SU-DHL-6 (cell line): ENCODE data around the gene ODF2.

Experiments used
- H2AFZ ChIP-seq: fragments of 200-600 bp; sonication (generic); 2 replicates; pipeline ENCODE4 v1.6.1; 2014; ENCODE audit warnings: low read depth, mild to moderate bottlenecking, moderate library complexity, mixed read lengths, antibody characterized with exemption, low read length; ENCODE audit not compliant: severe bottlenecking
- H3F3A ChIP-seq: fragments of 200-600 bp; shearing (Covaris generic); 2 replicates; pipeline ENCODE4 v1.6.0; 2016; ENCODE audit warnings: antibody characterized with exemption, mild to moderate bottlenecking; ENCODE audit not compliant: insufficient read depth
- H3K27ac ChIP-seq: fragments of 200-600 bp; sonication (generic); 2 replicates; pipeline ENCODE4 v1.5.1; 2016; ENCODE audit warnings: low read depth, mild to moderate bottlenecking, low read length, moderate library complexity, mixed read lengths
- H3K27me3 ChIP-seq: fragments of 200-600 bp; sonication (generic), shearing (Covaris generic); 2 replicates; pipeline ENCODE4 v1.6.0; 2014; ENCODE audit warnings: mild to moderate bottlenecking, low read length
- H3K36me3 ChIP-seq: fragments of 200-600 bp; sonication (generic); 2 replicates; pipeline ENCODE4 v1.6.1; 2014; ENCODE audit warnings: mild to moderate bottlenecking, low read length, mixed read lengths
- H3K4me2 ChIP-seq: fragments of 300-600, 200-600 bp; shearing (Covaris generic), sonication (generic); 2 replicates; pipeline ENCODE4 v1.6.0; 2014; ENCODE audit warnings: low read length, low read depth, mild to moderate bottlenecking; ENCODE audit not compliant: poor library complexity, severe bottlenecking
- H3K4me3 ChIP-seq: fragments of 200-600 bp; sonication (generic); 2 replicates; pipeline ENCODE4 v1.5.1; 2014; ENCODE audit warnings: antibody characterized with exemption, low read length, mild to moderate bottlenecking, mixed read lengths; ENCODE audit not compliant: insufficient read depth, poor library complexity, severe bottlenecking
- H3K79me2 ChIP-seq: fragments of 200-600 bp; sonication (generic); 2 replicates; pipeline ENCODE4 v1.6.1; 2014; ENCODE audit warnings: mild to moderate bottlenecking, low read length, moderate library complexity; ENCODE audit not compliant: insufficient read depth
- H3K9ac ChIP-seq: fragments of 200-600 bp; sonication (generic); 2 replicates; pipeline ENCODE4 v1.7.0; 2014; ENCODE audit warnings: mild to moderate bottlenecking, low read length
- H3K9me2 ChIP-seq: fragments of 200-600 bp; sonication (generic); replicated peaks from 2 replicates; pipeline ENCODE4 v1.6.1; 2014; ENCODE audit warnings: low read length; ENCODE audit not compliant: insufficient read depth
- H3K9me3 ChIP-seq: fragments of 200-600 bp; sonication (generic); 2 replicates; pipeline ENCODE4 v1.6.1; 2014; ENCODE audit warnings: low read length, mixed read lengths; ENCODE audit not compliant: insufficient read depth
- H4K20me1 ChIP-seq: fragments of 200-600 bp; sonication (generic); 2 replicates; pipeline ENCODE4 v1.6.1; 2014; ENCODE audit warnings: low read depth, mild to moderate bottlenecking, antibody characterized with exemption, low read length, moderate library complexity, mixed read lengths
- CTCF ChIP-seq: fragments of 200-600 bp; sonication (generic); IDR thresholded peaks from one replicate; pipeline ENCODE4 v1.5.1; 2017; ENCODE audit warnings: antibody characterized with exemption, mild to moderate bottlenecking, low read length, moderate library complexity; ENCODE audit not compliant: insufficient read depth, poor library complexity, severe bottlenecking
- EZH2phosphoT487 ChIP-seq: fragments of 200-600 bp; sonication (generic), shearing (Covaris generic); conservative IDR thresholded peaks from 2 replicates; pipeline ENCODE4 v1.6.1; 2018; ENCODE audit warnings: mild to moderate bottlenecking, antibody characterized with exemption, low read length, moderate library complexity, mixed read lengths

ODF2 gene

DNA sequence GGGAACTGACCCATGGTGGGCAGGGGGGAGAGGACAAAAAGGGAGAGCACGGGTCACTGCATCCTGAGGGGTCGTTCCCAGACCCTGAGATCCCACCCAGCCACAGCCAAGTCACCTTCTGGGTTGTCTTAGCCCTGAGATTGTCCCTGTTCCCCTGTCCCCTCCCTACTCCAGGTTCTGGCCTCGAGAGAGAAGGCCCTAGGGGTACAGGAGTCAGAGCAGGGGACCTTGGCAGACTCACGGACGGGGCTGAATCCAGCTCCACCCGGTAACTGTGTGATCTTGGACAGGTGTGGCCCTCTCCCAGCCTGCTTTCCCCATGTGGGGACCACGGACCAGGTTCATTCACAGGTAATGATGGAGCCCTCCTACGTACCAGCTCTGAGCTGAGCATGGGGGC, 46.4 kb upstream of the ODF2 start:
- no peaks in the 10 kb centered on the region for H3K9me3 ChIP-seq
- H3K27me3 ChIP-seq = no peaks in the 10 kb centered on the region
- no peaks in the 10 kb centered on the region for H3K36me3 ChIP-seq
- no peak overlapping the region for H3K4me3 ChIP-seq
- H3K79me2 ChIP-seq = no peaks in the 10 kb centered on the region
- no peaks in the 10 kb centered on the region for H3K9me2 ChIP-seq
- no peaks in the 10 kb centered on the region for H4K20me1 ChIP-seq
- H3K9ac ChIP-seq = no peak overlapping the region
- H3K27ac ChIP-seq = no peak overlapping the region
- no peak overlapping the region for H2AFZ ChIP-seq
- no peak overlapping the region for H3K4me2 ChIP-seq
- TF ChIP-seq EZH2phosphoT487 (no peak), CTCF (no peak)
- no peaks in the 10 kb centered on the region for H3F3A ChIP-seq

DNA sequence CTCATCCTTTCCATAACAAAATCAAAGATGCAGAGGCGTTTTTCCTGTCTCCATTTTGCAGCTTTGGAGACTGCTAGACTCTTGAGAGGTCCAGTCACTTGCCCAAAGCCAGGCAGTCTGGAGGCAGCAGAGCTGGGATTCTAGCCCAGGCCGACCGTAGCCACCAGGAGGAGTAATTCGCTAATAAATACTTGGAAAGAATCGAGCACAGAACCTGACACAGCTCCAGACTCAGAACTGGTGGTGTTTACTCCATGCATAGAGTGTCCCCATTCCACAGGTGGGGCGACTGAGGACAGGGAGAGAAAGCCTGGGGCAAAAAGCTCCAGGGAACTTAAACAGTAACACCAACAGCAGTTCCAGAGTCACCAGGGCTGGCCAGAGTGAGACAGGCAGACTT, 45.8 kb upstream of the ODF2 start:
- Histone ChIP-seq H3K36me3 (no peaks in the 10 kb centered on the region), H3K9ac (no peak overlapping the region), H3K27me3 (no peaks in the 10 kb centered on the region), H2AFZ (no peak overlapping the region), H4K20me1 (no peaks in the 10 kb centered on the region), H3K79me2 (no peaks in the 10 kb centered on the region), H3K9me3 (no peaks in the 10 kb centered on the region), H3K4me2 (no peak overlapping the region), H3K27ac (no peak overlapping the region), H3K4me3 (no peak overlapping the region), H3F3A (no peaks in the 10 kb centered on the region), H3K9me2 (no peaks in the 10 kb centered on the region)
- TF ChIP-seq CTCF (no peak), EZH2phosphoT487 (no peak)

DNA sequence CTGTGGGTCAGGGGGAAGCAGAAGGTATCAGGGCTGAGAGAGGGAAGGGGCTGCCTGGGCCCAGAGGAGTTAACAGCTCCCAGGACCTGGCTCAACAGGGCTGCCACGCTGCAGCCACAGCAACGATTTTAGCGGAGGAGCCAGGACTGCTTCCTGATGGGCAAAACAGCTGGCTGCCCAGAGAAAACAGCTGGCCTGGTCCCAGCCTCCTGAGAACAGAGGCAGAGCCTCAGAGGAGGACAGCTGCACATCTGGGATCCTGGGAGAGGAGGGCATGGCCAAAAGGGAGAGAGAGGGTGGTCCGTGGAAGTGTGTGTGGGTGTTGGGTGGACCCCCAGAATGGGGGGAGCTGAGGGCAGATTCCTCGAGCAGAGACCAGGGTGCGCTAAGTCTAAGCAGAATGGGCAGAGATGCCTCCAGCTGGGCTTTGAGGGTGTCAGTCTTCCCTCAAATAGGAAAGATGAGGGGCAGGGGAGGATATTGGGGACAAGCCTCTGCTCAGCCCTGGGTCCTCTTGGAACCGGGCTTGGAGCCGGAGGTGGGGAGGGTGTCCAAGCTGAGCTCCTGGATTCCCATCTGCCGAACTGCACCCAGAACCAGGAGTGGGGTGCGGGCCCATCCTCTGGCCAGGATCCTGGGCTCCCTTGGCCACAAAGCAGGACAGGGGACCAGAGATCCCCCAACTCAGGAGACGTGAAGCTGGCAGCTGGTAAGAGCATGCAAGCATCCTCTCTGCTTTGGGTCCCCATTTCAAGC, 44.3 kb upstream of the ODF2 start:
- H3K79me2 ChIP-seq = no peaks in the 10 kb centered on the region
- H3K4me3 ChIP-seq = no peak overlapping the region
- no peaks in the 10 kb centered on the region for H3F3A ChIP-seq
- H2AFZ ChIP-seq = no peak overlapping the region
- H3K27me3 ChIP-seq = no peaks in the 10 kb centered on the region
- no peaks in the 10 kb centered on the region for H4K20me1 ChIP-seq
- H3K36me3 ChIP-seq = no peaks in the 10 kb centered on the region
- no peak overlapping the region for H3K27ac ChIP-seq
- no peaks in the 10 kb centered on the region for H3K9me3 ChIP-seq
- no peak for TF ChIP-seq EZH2phosphoT487
- TF ChIP-seq CTCF = no peak
- H3K9ac ChIP-seq = no peak overlapping the region
- no peak overlapping the region for H3K4me2 ChIP-seq
- H3K9me2 ChIP-seq = no peaks in the 10 kb centered on the region
